GM18505 (cell line): ENCODE data around the gene EMC6.

Experiments
- ATAC-seq: cut with Tn5 transposase; IDR thresholded peaks from one replicate; pipeline ENCODE4 v1.9.1; 2021; ENCODE audit not compliant: unreplicated experiment
- POLR2A ChIP-seq: IDR thresholded peaks from 4 replicates; pipeline ENCODE4 v1.6.1; 2011; ENCODE audit warnings: borderline replicate concordance; ENCODE audit not compliant: insufficient read depth, insufficient read length; ENCODE audit errors: extremely low read depth

Gene EMC6

GRCh38 chr17:3641014-3641413 lies 27.6 kb upstream of the EMC6 start:
- TF ChIP-seq POLR2A = no peak
- ATAC-seq = no peak

- ATAC-seq = no peak
Measured at GRCh38 chr17:3641717-3642486, 26.7 kb upstream of the EMC6 start.

GRCh38 chr17:3643889-3644349 lies 24.7 kb upstream of the EMC6 start:
- no peak for TF ChIP-seq POLR2A
- no peak for ATAC-seq

More at GRCh38 chr17:3641717-3642486, 26.7 kb upstream of the EMC6 start:
- no peak for TF ChIP-seq POLR2A

- ATAC-seq = no peak
- TF ChIP-seq POLR2A = no peak
Measured at GRCh38 chr17:3645310-3645709, 23.3 kb upstream of the EMC6 start.

GRCh38 chr17:3647251-3647650 lies 21.4 kb upstream of the EMC6 start:
- TF ChIP-seq POLR2A = no peak
- ATAC-seq = no peak

- TF ChIP-seq POLR2A = no peak
- ATAC-seq = no peak
Measured at GRCh38 chr17:3647769-3648555, 20.6 kb upstream of the EMC6 start.

- ATAC-seq = no peak
- no peak for TF ChIP-seq POLR2A
Measured at GRCh38 chr17:3655766-3656165, 12.8 kb upstream of the EMC6 start.

- TF ChIP-seq POLR2A = no peak
- ATAC-seq = no peak
Measured at GRCh38 chr17:3656353-3656752, 12.3 kb upstream of the EMC6 start.

- no peak for ATAC-seq
- no peak for TF ChIP-seq POLR2A
Measured at GRCh38 chr17:3656755-3657587, 11.6 kb upstream of the EMC6 start.

GRCh38 chr17:3657588-3657869 lies 11.1 kb upstream of the EMC6 start:
- no peak for TF ChIP-seq POLR2A
- ATAC-seq = no peak

- TF ChIP-seq POLR2A = no peak
- ATAC-seq = no peak
Measured at GRCh38 chr17:3657874-3658783, 10.5 kb upstream of the EMC6 start.

GRCh38 chr17:3658784-3659449 lies 9.7 kb upstream of the EMC6 start:
- no peak for ATAC-seq
- no peak for TF ChIP-seq POLR2A

- TF ChIP-seq POLR2A = no peak
- no peak for ATAC-seq
Measured at GRCh38 chr17:3659541-3660111, 9.0 kb upstream of the EMC6 start.
